ENCODE data around the gene NOA1.
"Not testable (repeated sequence)": the region's sequence is repeated elsewhere in the genome, so short reads cannot be mapped to it uniquely, and the experiment has no call there.

NOA1 gene

DNA sequence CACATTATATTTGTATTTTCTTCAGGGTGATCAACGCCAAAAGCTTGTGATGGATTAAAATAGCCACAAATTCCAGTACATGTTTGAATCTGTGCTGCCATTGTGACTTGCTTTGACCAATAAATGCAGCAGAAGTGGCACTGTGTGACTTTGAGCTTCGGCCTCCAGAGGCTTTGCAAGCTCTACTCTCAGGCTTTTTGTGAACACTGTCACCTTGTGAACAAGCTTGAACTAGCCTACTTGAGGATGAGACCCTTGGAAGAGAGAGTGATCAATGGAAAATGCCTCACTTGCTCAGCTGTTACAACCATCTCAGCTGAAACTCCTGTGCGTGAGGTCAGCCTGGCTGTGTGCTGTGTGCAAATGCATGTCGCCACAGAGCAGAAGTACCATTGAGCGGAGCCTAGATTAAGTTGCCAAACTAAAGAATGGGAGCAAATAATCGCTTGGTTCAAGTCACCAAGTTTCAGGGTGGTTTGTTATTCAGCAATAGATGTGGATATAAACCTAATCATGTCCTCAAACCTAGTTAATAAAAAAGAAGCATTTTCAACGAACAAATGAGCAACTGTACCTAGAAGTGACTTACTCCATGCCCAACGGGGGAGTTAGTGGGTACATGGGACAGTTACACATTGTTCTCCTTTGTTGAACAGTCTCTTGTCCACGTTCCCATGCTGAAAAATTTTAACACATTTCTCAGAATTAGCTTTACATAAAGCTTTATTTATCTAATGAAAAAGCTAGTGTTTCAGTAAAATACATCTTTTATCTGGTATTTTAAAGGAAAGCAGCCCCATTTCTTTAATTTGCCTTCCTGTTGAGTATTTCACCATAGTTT is 23.5 kb downstream of the NOA1 start:
- FAIRE-seq = no peak

DNA sequence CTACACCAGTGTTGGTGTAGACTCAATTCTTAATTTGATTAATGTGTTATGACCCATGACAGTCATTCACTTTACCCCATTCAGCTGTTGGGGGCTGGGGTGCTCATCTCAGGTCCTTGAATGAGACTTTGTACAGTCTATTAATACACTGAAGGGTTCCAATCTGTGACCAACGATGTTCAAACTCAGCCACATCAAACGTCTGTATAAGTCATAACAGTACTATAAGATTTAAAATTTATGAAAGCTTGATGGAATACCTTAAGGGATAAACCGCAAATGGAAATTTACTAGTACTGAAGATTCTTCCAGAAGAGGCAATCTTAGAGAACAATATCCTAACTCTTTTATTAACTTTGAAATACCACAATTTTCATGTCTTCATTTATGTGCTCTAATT is 36.0 kb downstream of the NOA1 start:
- FAIRE-seq = no peak

DNA sequence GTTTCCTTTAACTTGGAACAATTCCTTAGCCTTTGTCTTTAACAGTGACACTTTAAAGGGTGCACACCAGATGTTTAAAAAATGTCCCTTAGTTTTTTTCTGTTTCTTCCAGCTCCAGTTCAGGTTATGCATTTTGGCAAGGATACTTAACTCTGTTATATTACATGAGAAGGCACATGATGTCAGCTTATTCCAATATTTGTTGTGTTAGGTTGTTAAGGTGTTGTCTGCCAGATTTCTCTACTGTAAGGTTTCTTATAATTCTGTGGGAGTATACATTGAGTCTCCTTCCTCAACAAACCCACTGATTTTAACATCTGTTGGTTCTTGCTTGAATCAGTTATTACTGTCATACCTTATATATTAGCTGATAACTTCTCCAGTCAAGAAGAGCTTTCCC is 36.4 kb downstream of the NOA1 start:
- FAIRE-seq = no peak

DNA sequence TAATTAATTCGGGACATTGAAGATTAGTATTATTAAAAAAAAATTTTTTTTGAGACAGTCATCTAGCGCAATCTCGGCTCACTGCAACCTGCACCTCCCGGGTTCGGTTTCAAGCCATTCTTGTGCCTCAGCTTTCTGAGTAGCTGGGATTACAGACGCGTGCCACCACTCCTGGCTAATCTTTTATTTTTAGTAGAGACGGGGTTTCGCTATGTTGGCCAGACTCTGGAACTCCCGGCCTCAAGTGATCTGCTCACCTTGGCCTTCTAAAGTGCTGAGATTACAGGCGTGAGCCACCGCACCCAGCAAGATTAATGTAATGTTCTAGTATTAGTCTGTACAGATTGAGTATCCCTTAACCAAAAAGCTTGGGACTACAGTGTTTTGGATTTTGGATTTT is 37.0 kb downstream of the NOA1 start:
- no peak for FAIRE-seq

DNA sequence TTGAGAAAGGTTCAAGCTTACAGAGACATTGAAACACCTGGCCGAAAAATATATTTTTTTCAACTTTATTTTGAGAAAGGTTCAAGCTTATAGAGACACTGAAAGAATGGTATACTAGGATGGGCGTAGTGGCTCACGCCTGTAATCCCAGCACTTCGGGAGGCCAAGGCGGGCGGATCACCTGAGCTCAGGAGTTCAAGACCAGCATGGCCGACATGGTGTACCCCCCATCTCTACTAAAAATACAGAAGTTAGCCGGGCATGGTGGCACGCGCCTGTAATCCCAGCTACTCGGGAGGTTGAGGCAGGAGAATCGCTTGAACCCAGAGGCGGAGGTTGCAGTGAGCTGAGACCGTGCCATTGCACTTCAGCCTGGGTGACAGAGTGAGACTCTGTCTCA is 37.6 kb downstream of the NOA1 start:
- not testable (repeated sequence) for FAIRE-seq

DNA sequence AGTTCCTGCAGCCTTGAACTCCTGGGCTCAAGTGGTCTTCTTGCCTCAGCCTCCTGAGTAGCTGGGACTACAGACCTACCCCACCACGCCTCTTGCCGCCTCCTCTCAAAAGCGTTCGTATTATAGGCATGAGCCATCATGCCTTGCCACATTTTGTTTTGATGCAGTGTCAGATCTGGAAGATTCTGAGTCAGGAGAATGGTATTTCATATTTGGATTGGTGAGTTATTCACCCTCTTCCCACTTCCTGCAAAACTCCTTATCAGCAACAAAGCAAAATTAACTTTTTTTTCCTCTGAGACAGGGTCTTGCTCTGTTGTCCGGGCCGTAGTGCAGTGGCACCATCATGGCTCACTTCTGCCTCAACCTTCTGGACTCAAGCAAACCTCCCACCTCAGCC is 40.1 kb downstream of the NOA1 start:
- no peak for FAIRE-seq

DNA sequence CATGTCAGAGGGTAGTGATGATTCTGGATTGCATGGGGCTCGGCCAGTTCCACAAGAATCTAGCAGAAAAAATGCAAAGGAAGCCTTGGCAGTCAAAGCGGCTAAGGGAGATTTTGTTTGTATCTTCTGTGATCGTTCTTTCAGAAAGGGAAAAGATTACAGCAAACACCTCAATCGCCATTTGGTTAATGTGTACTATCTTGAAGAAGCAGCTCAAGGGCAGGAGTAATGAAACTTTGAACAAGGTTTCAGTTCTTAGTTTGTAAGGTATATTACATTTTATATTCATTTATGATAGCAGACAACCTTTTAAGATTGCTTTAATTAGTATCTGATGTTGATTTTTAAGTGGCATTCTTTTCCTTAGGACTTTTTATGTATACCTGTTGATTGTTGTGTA is 45.5 kb downstream of the NOA1 start:
- no peak for FAIRE-seq

DNA sequence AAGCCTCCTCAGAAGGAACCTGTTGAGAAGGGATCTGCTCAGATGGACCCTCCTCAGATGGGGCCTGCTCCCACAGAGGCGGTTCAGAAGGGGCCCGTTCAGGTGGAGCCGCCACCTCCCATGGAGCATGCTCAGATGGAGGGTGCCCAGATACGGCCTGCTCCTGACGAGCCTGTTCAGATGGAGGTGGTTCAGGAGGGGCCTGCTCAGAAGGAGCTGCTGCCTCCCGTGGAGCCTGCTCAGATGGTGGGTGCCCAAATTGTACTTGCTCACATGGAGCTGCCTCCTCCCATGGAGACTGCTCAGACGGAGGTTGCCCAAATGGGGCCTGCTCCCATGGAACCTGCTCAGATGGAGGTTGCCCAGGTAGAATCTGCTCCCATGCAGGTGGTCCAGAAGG is 46.8 kb downstream of the NOA1 start:
- no peak for FAIRE-seq

DNA sequence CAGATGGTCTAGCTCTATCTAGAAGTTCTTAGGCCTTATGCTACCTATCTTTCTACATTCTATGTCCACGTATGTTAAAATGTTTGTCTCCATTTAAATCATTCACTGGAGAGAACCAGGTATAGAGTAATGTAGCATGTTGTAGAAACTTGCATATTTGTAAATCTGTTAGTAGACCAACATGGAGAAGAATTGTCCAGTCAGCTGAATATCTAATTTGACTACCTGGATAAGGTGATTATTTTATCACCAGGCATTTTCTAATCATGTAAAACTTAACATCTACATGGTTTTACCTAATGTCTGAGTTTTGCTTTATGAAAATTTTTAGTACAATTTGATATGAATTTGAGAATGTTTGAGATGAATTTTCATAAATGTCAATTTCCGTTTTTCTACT is 50.2 kb downstream of the NOA1 start:
- no peak for FAIRE-seq

DNA sequence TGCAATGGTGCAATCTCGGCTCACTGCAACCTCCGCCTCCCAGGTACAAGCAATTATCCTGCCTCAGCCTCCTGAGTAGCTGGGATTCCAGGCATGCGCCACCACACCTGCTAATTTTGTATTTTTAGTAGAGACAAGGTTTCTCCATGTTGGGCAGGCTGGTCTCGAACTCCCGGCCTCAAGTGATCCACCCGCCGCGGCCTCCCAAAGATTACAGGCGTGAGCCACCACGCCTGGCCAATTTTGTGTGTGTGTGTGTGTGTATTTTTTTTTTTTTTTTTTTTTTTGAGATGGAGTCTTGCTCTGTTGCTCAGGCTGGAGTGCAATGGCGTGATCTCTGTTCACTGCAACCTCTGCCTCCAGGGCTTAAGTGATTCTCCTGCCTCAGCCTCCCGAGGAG is 62.4 kb downstream of the NOA1 start:
- FAIRE-seq = not testable (repeated sequence)

DNA sequence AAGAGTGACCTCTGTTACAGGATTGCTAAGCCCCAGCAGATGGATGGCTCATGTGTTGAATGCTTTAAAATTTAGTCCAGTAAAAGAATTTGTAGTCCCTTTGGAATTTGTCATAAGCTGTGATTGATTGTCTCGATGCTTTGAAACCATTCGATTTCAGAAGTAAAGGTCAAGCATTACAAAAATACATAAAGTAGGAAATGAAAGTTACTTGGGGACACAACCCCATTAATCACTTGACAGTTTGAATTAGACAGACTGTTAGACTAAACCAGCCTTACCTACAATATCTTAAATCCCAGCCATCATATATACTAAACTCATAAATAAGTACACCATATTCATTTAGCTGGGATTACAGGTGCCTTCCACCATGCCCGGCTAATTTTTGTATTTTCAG is 63.1 kb downstream of the NOA1 start:
- no peak for FAIRE-seq
